MCF 10A (cell line): ENCODE measurements around the gene LYPLAL1. TPM values are rescaled to one million over a fixed set of nuclear protein-coding genes. Genes with fewer than 3 reads are reported as not detected.

Source experiments
- BruUV-seq: library from RNA; stranded (reverse); fragments of 400-500 nt; replicated peaks from 2 replicates; lab custom pipeline; 2021; lab: Mats Ljungman, UMichigan
- CTCF ChIA-PET: fragments of 300-600 bp; sonication (Branson Sonifier 250); formaldehyde crosslinking; extraction: SDS; loops from one replicate; lab custom pipeline; 2021; ENCODE audit warnings: antibody characterized with exemption, inconsistent platforms; lab: Yijun Ruan, JAX
- POLR2A ChIA-PET: fragments of 300-600, 350-650 bp; sonication (Branson Sonifier 250); formaldehyde crosslinking; extraction: SDS; loops from one replicate; lab custom pipeline; 2020; ENCODE audit warnings: antibody characterized with exemption, inconsistent platforms; lab: Yijun Ruan, JAX
- DNase-seq: peaks from one replicate; pipeline ENCODE4 v3.0.0-alpha.2; 2018; ENCODE audit not compliant: unreplicated experiment
- H3K27ac Mint-ChIP-seq: one replicate; pipeline ENCODE4 v1.8.0; 2022; ENCODE audit warnings: mild to moderate bottlenecking, low read depth, mixed read lengths; ENCODE audit not compliant: unreplicated experiment
- H3K27me3 Mint-ChIP-seq: one replicate; pipeline ENCODE4 v1.8.0; 2022; ENCODE audit warnings: mixed read lengths; ENCODE audit not compliant: insufficient read depth, unreplicated experiment
- H3K36me3 Mint-ChIP-seq: one replicate; pipeline ENCODE4 v1.8.0; 2022; ENCODE audit warnings: mild to moderate bottlenecking, moderate library complexity, mixed read lengths; ENCODE audit not compliant: insufficient read depth, unreplicated experiment
- H3K4me1 Mint-ChIP-seq: one replicate; pipeline ENCODE4 v1.8.0; 2022; ENCODE audit warnings: mixed read lengths; ENCODE audit not compliant: insufficient read depth, unreplicated experiment
- H3K4me3 Mint-ChIP-seq: one replicate; pipeline ENCODE4 v1.8.0; 2022; ENCODE audit warnings: mild to moderate bottlenecking, moderate library complexity, mixed read lengths; ENCODE audit not compliant: unreplicated experiment
- H3K9me3 Mint-ChIP-seq: one replicate; pipeline ENCODE4 v1.8.0; 2022; ENCODE audit warnings: mixed read lengths; ENCODE audit not compliant: unreplicated experiment
- intact Hi-C: fragments of 100-400 bp; cut with micrococcal nuclease; formaldehyde crosslinking; loops from 2 replicates; pipeline ENCODE4 v1.14.1; 2022
- total RNA-seq: library from RNA; stranded (reverse); gene quantifications from 2 replicates; pipeline ENCODE4 v1.2.3, GENCODE V29; 2022
- TF ChIP-seq, protein P1 (sequence below): fragments of 200-600 bp; IDR thresholded peaks from one replicate; pipeline ENCODE4 v1.8.0; 2022; ENCODE audit warnings: antibody characterized with exemption, mild to moderate bottlenecking; ENCODE audit not compliant: unreplicated experiment

Gene LYPLAL1
- total RNA-seq, 1 experiment from 2014 or later = 59.8 TPM

DNA sequence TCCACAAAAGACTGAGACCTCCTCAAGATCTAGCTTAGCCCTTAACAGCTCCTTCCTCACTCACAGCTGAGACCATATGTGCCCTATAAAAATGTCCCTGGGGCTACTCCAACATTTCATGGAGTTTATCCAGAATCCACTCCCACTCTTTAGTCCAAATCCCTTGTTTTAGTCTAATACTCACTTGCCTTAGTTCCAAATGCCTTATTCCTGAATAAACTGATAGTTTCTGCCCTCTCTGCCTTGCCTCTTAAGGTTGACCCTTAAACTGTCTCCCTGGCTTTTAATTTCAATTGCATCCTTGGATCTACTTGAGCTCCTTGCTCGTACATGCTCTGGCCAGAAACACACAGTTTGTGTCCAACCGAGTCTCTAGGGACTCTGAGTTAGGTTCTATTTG, 47.3 kb upstream of the LYPLAL1 start:
- BruUV-seq = no TSS peak
- TF ChIP-seq, protein P1, sequence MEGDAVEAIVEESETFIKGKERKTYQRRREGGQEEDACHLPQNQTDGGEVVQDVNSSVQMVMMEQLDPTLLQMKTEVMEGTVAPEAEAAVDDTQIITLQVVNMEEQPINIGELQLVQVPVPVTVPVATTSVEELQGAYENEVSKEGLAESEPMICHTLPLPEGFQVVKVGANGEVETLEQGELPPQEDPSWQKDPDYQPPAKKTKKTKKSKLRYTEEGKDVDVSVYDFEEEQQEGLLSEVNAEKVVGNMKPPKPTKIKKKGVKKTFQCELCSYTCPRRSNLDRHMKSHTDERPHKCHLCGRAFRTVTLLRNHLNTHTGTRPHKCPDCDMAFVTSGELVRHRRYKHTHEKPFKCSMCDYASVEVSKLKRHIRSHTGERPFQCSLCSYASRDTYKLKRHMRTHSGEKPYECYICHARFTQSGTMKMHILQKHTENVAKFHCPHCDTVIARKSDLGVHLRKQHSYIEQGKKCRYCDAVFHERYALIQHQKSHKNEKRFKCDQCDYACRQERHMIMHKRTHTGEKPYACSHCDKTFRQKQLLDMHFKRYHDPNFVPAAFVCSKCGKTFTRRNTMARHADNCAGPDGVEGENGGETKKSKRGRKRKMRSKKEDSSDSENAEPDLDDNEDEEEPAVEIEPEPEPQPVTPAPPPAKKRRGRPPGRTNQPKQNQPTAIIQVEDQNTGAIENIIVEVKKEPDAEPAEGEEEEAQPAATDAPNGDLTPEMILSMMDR = no peak
- CTCF ChIA-PET = interaction anchor here (0.6 to 0.9 kb wide), 4 partner anchors 12 to 1652 kb away, joined by 3 to 5 read pairs (median 3); no protein-coding TSS in a partner anchor
- Mint-ChIP-seq H3K36me3 (no peaks in the 10 kb centered on the region), H3K27me3 (no peaks in the 10 kb centered on the region), H3K4me1 (peaks cover under 1% of the 10 kb centered on the region), H3K4me3 (no peak overlapping the region), H3K9me3 (no peaks in the 10 kb centered on the region), H3K27ac (no peak overlapping the region)
- POLR2A ChIA-PET = no interaction called here
- no peak for DNase-seq
- intact Hi-C loops = no loop called here

DNA sequence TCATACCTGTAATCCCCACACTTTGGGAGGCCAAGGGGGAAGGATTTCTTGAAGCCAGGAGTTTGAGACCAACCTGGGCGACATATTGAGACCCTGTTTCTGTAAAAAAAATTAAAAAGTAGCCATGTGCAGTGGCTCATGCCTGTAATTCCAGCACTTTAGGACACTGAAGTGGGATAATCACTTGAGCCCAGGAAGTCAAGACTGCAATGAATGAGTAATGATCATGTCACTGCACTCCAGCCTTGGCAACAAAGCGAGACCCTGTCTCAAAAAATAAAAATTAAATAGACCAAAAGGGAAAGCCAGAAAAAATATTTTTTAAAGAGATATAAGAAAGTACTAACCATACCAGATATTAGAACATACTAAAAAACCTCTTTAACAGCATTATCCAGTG, 44.7 kb upstream of the LYPLAL1 start:
- H3K4me1 Mint-ChIP-seq = no peaks in the 10 kb centered on the region
- TF ChIP-seq, protein P1 = no peak
- no TSS peak for BruUV-seq
- ChIA-PET POLR2A (no interaction called here), CTCF (no interaction called here)
- H3K9me3 Mint-ChIP-seq = no peaks in the 10 kb centered on the region
- DNase-seq = no peak
- H3K4me3 Mint-ChIP-seq = no peak overlapping the region
- H3K36me3 Mint-ChIP-seq = no peaks in the 10 kb centered on the region
- no peak overlapping the region for H3K27ac Mint-ChIP-seq
- intact Hi-C loops = no loop called here
- H3K27me3 Mint-ChIP-seq = no peaks in the 10 kb centered on the region

DNA sequence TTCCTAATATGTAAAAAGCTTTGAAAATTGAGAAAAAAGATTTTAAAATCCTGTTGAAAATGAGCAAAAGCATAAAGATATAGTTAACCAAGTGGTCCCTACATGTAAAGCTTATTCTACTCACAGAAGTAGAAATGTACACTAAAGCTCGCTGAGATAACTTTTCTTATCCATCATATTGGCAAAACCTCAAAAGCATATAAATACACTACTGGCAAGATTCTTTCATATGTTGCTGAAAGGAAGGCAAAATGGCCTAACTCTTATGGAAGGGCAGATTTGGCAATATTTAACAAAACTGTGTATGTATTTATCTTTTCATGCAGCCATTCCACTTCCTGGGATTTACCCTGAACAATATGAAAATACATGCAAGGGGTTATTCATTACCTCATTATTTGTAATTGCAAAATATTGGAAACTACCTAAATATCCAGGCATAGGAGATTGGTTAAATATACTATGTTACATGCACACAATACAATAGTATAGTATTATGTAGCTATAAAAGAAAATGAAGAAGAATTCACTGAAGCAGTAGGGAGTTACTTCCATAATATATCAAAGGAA, 43.2 kb upstream of the LYPLAL1 start:
- no peaks in the 10 kb centered on the region for H3K27me3 Mint-ChIP-seq
- DNase-seq = no peak
- H3K36me3 Mint-ChIP-seq = no peaks in the 10 kb centered on the region
- CTCF ChIA-PET = interaction anchor here (0.6 to 1.1 kb wide), 4 partner anchors 12 to 762 kb away, joined by 3 to 4 read pairs (median 3); no protein-coding TSS in a partner anchor
- peaks cover 2% of the 10 kb centered on the region for H3K9me3 Mint-ChIP-seq
- no TSS peak for BruUV-seq
- no peak overlapping the region for H3K4me3 Mint-ChIP-seq
- H3K27ac Mint-ChIP-seq = no peak overlapping the region
- TF ChIP-seq, protein P1 = no peak
- no peaks in the 10 kb centered on the region for H3K4me1 Mint-ChIP-seq
- intact Hi-C loops = no loop called here
- POLR2A ChIA-PET = interaction anchor here (1.4 kb wide), 1 partner anchor 10 kb away, joined by 3 read pairs; no protein-coding TSS in a partner anchor

DNA sequence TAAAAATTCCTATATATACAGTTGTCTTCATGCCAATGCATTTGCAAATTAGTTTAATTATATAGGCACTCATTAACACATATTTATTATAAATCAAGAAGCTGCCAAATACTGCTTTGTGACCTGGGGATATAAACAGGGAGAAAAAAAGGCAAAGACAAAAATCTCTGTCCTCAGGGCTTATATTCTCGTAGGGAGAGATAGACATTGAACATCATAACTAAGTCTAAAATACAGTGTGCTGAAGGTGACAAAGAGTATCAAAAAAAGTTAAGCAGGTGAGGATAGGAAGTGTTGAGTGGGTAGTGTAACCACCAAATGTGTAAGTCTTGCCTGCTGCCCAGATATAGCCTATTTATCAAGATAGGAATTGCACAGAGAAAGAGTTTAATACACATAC, 40.7 kb upstream of the LYPLAL1 start:
- H3K4me3 Mint-ChIP-seq = no peak overlapping the region
- no TSS peak for BruUV-seq
- H3K9me3 Mint-ChIP-seq = peaks cover 15% of the 10 kb centered on the region

More for the DNA sequence above, 40.7 kb upstream of the LYPLAL1 start:
- no peaks in the 10 kb centered on the region for H3K36me3 Mint-ChIP-seq
- TF ChIP-seq, protein P1 = no peak
- ChIA-PET CTCF (interaction anchor here (1.0 kb wide), 1 partner anchor 42 kb away, joined by 3 read pairs; no protein-coding TSS in a partner anchor), POLR2A (no interaction called here)
- DNase-seq = no peak
- H3K27me3 Mint-ChIP-seq = no peaks in the 10 kb centered on the region
- H3K4me1 Mint-ChIP-seq = no peaks in the 10 kb centered on the region
- intact Hi-C loops = no loop called here
- H3K27ac Mint-ChIP-seq = no peak overlapping the region
